Fibroblast of lung (primary cell): ENCODE results near the gene VENTX. TPM values are rescaled to one million over a fixed set of nuclear protein-coding genes. Genes with fewer than 3 reads are reported as not detected.

Experiments used
- DNase-seq, 2 donors: peaks; one replicate each; pipeline versions ENCODE4 v3.0.0 to v3.0.0-alpha.2; 2010; ENCODE audit warnings: low read depth in 2 of 2
- H2AFZ ChIP-seq: 2 replicates; pipeline ENCODE4 v1.5.1; 2012; ENCODE audit warnings: low read length, control low read depth, inconsistent platforms
- H3K27ac ChIP-seq: 2 replicates; pipeline ENCODE4 v1.5.1; 2011; ENCODE audit warnings: low read length, control low read depth; ENCODE audit not compliant: insufficient read depth
- H3K27me3 ChIP-seq: 2 replicates; pipeline ENCODE4 v1.5.1; 2011; ENCODE audit warnings: mild to moderate bottlenecking, low read length; ENCODE audit not compliant: control insufficient read depth, insufficient read depth
- H3K36me3 ChIP-seq: 2 replicates; pipeline ENCODE4 v1.5.1; 2011; ENCODE audit warnings: low read length; ENCODE audit not compliant: control insufficient read depth, insufficient read depth
- H3K4me1 ChIP-seq: 2 replicates; pipeline ENCODE4 v1.5.1; 2011; ENCODE audit warnings: low read length; ENCODE audit not compliant: control insufficient read depth, insufficient read depth; ENCODE audit errors: extremely low read depth
- H3K4me2 ChIP-seq: 2 replicates; pipeline ENCODE4 v1.5.1; 2011; ENCODE audit warnings: low read length, control low read depth; ENCODE audit not compliant: insufficient read depth; ENCODE audit errors: extremely low read depth
- H3K4me3 ChIP-seq, 4 experiments: fragments of 200-600 bp in 1 of 4; sonication (generic) in 1 of 4; replicated peaks in 1 of 4; 2 replicates each; pipeline ENCODE4 v1.5.1; 2011 to 2016; ENCODE audit warnings: low read length in 4 of 4, low read depth in 3 of 4, mild to moderate bottlenecking in 3 of 4, control low read depth in 2 of 4, inconsistent platforms in 1 of 4, mixed read lengths in 1 of 4; ENCODE audit not compliant: insufficient read depth in 1 of 4; ENCODE audit errors: control extremely low read depth in 1 of 4
- H3K79me2 ChIP-seq: 2 replicates; pipeline ENCODE4 v1.5.1; 2012; ENCODE audit warnings: mild to moderate bottlenecking, low read length, inconsistent platforms; ENCODE audit not compliant: control insufficient read depth, insufficient read depth
- H3K9ac ChIP-seq: 2 replicates; pipeline ENCODE4 v1.5.1; 2011; ENCODE audit warnings: mild to moderate bottlenecking, low read length, control low read depth; ENCODE audit not compliant: insufficient read depth
- H3K9me3 ChIP-seq: 2 replicates; pipeline ENCODE4 v1.5.1; 2012; ENCODE audit warnings: low read depth, low read length; ENCODE audit not compliant: control insufficient read depth, insufficient read depth
- H4K20me1 ChIP-seq: 2 replicates; pipeline ENCODE4 v1.5.1; 2011; ENCODE audit warnings: low read length; ENCODE audit not compliant: control insufficient read depth, insufficient read depth; ENCODE audit errors: extremely low read depth
- CTCF ChIP-seq, 2 donors: IDR thresholded peaks in 1 of 2; conservative IDR thresholded peaks in 1 of 2; 1 replicate in 1 of 2; 2 replicates in 1 of 2; pipeline ENCODE4 v1.5.1; 2011 to 2012; ENCODE audit warnings: low read length in 2 of 2, control low read depth in 1 of 2, inconsistent platforms in 1 of 2, low read depth in 1 of 2, mild to moderate bottlenecking in 1 of 2
- EZH2 ChIP-seq: IDR thresholded peaks from 2 replicates; pipeline ENCODE4 v1.5.1; 2012; ENCODE audit warnings: low read length, control low read depth, mild to moderate bottlenecking; ENCODE audit errors: missing control alignments
- polyA plus RNA-seq, 2 donors: library from polyadenylated mRNA; depleted of rRNA in 1 of 2; stranded (reverse) in 1 of 2; unstranded in 1 of 2; fragments of >200 nt; gene quantifications; 2 replicates each; pipeline ENCODE4 v1.2.1, GENCODE V29; 2011 to 2012; ENCODE audit warnings: missing spikeins in 1 of 2
- total RNA-seq: library from RNA; depleted of rRNA; stranded (reverse); fragments of >200 nt; gene quantifications from 2 replicates; pipeline ENCODE4 v1.2.1, GENCODE V29; 2014

The VENTX gene
- total and polyA plus RNA-seq, 2 donors (not counting 1 experiment from before 2014, with no cell fraction given) = not detected

DNA sequence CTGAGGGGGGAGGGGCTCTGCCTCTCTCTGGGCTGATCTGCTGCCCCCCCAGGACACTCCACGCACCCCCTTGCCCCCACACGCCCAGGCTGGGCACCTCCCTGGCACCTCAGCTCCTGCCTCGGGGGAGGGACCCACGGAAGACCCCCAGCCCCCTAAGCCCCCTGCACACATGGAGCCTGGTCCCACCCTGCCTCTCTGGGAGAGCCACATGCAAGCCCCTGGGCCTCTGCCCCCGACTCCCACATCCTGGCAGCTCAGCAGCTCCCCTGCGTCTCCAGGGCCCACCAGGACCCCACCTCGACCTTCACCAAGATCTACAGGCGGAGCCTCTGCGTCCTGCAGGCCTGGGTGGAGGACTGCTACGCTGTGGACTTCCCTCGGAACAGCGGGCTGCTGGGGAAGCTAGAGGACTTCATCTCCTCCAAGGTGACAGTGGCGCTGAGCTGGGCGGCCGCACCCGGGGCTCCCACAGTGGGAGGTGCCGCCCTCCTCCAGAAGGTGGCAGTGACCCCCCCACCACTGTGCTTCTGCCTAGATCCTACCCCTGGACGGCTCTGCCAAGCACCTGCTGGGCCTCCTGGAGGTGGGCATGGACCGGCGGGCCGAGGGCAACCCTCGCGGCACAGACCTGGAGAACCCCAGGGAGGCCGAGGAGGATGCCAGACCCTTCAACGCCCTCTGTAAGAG, 26.4 kb upstream of the VENTX start:
- H3K4me3 ChIP-seq = no peak overlapping the region
- H3K79me2 ChIP-seq = no peaks in the 10 kb centered on the region
- no peak overlapping the region for H3K27ac ChIP-seq
- DNase-seq = no peak
- peaks cover 2% of the 10 kb centered on the region for H3K9me3 ChIP-seq
- no peaks in the 10 kb centered on the region for H3K36me3 ChIP-seq
- no peak overlapping the region for H3K9ac ChIP-seq
- no peaks in the 10 kb centered on the region for H3K27me3 ChIP-seq
- no peak overlapping the region for H2AFZ ChIP-seq
- TF ChIP-seq EZH2 (no peak), CTCF (conservative IDR thresholded peaks at IDR 0.05 in 1 of 2, IDR thresholded peaks at IDR 0.05 in 1 of 2; ENCODE audit: low read depth in 1 of 2, low read length in 2 of 2) (no peak)
- H4K20me1 ChIP-seq = no peaks in the 10 kb centered on the region
- no peak overlapping the region for H3K4me2 ChIP-seq
- H3K4me1 ChIP-seq = no peaks in the 10 kb centered on the region

- H3K4me1 ChIP-seq = no peaks in the 10 kb centered on the region
- no peak overlapping the region for H3K4me2 ChIP-seq
- H3K9me3 ChIP-seq = peaks cover 2% of the 10 kb centered on the region
- no peak overlapping the region for H3K4me3 ChIP-seq
- H3K27me3 ChIP-seq = no peaks in the 10 kb centered on the region
- no peak overlapping the region for H3K27ac ChIP-seq
- no peaks in the 10 kb centered on the region for H3K36me3 ChIP-seq
- no peak overlapping the region for H2AFZ ChIP-seq
- TF ChIP-seq EZH2 (no peak), CTCF (conservative IDR thresholded peaks at IDR 0.05 in 1 of 2, IDR thresholded peaks at IDR 0.05 in 1 of 2; ENCODE audit: low read depth in 1 of 2, low read length in 2 of 2) (no peak)
- DNase-seq = no peak
- H3K79me2 ChIP-seq = no peaks in the 10 kb centered on the region
- no peak overlapping the region for H3K9ac ChIP-seq
- H4K20me1 ChIP-seq = no peaks in the 10 kb centered on the region
Observed at GRCh38 chr10:133211959-133212852, 25.4 kb upstream of the VENTX start.

DNA sequence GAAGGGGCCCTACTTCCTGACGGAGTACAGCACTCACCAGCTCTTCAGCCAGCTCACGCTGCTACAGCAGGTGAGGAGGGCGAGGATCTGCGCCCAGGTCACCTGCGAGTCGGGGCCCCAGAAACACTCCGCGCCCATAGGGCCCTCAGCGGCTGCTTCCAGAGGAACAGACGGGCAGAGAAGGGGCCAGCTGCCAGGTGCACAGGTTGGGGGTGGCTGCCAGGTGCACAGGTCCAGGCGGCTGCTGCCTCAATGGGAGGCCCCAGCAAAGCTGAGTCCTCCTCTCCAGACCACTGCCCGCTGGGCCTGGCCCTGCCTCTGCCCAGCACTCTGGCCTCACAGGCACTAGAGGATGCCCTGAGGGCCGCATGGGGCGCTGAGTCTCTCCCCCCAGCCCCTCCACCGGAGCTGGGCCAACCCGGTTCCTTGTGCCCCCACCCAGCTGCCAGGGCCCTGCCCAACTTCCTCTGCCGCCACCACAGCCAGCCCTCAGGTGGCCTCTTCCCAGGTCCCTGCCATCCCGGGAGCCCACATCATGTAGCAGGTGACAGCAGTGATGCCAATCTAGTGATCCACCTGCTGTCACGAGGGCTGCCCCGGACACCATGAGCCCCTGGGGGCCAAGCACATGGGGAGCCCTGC, 24.7 kb upstream of the VENTX start:
- Histone ChIP-seq H3K27ac (no peak overlapping the region), H3K4me3 (no peak overlapping the region), H3K27me3 (no peaks in the 10 kb centered on the region), H3K9me3 (peaks cover 2% of the 10 kb centered on the region), H3K9ac (no peak overlapping the region), H4K20me1 (no peaks in the 10 kb centered on the region), H3K4me1 (no peaks in the 10 kb centered on the region), H3K36me3 (no peaks in the 10 kb centered on the region), H3K79me2 (no peaks in the 10 kb centered on the region), H3K4me2 (no peak overlapping the region), H2AFZ (no peak overlapping the region)
- no peak for DNase-seq
- TF ChIP-seq CTCF (conservative IDR thresholded peaks at IDR 0.05 in 1 of 2, IDR thresholded peaks at IDR 0.05 in 1 of 2; ENCODE audit: low read depth in 1 of 2, low read length in 2 of 2) (no peak), EZH2 (no peak)
